ENCODE measurements around the gene RTF2. TPM values are rescaled to one million over a fixed set of nuclear protein-coding genes. Genes with fewer than 3 reads are reported as not detected.
"Not testable (repeated sequence)": the region's sequence is repeated elsewhere in the genome, so short reads cannot be mapped to it uniquely, and the experiment has no call there.

RTF2 gene
- total RNA-seq, 1 experiment from 2014 or later: 77.0 TPM

- no peak for DNase-seq (ENCODE audit: low spot score)
Observed at GRCh38 chr20:56488566-56488965, 20.1 kb downstream of the RTF2 start.

- DNase-seq (ENCODE audit: low spot score): no peak
Observed at GRCh38 chr20:56501116-56501515, 32.7 kb downstream of the RTF2 start.

- DNase-seq (ENCODE audit: low spot score): no peak
Observed at GRCh38 chr20:56503916-56504315, 35.5 kb downstream of the RTF2 start.

GRCh38 chr20:56504373-56505005 lies 36.1 kb downstream of the RTF2 start:
- peak; percentile 12 for DNase-seq (ENCODE audit: low spot score)

- no peak for DNase-seq (ENCODE audit: low spot score)
Observed at GRCh38 chr20:56506103-56506502, 37.7 kb downstream of the RTF2 start.

GRCh38 chr20:56511926-56512325 lies 43.5 kb downstream of the RTF2 start:
- DNase-seq (ENCODE audit: low spot score): no peak

- no peak for DNase-seq (ENCODE audit: low spot score)
Observed at GRCh38 chr20:56513161-56514150, 45.0 kb downstream of the RTF2 start.

GRCh38 chr20:56516631-56517030 lies 48.2 kb downstream of the RTF2 start:
- DNase-seq (ENCODE audit: low spot score): no peak

- DNase-seq (ENCODE audit: low spot score): no peak
Observed at GRCh38 chr20:56517211-56517610, 48.8 kb downstream of the RTF2 start.

- no peak for DNase-seq (ENCODE audit: low spot score)
Observed at GRCh38 chr20:56517641-56518040, 49.2 kb downstream of the RTF2 start.

GRCh38 chr20:56518126-56518525 lies 49.7 kb downstream of the RTF2 start:
- no peak for DNase-seq (ENCODE audit: low spot score)

GRCh38 chr20:56518721-56519398 lies 50.4 kb downstream of the RTF2 start:
- DNase-seq (ENCODE audit: low spot score): no peak

GRCh38 chr20:56519551-56519950 lies 51.1 kb downstream of the RTF2 start:
- no peak for DNase-seq (ENCODE audit: low spot score)

GRCh38 chr20:56520180-56520579 lies 51.8 kb downstream of the RTF2 start:
- no peak for DNase-seq (ENCODE audit: low spot score)

GRCh38 chr20:56520746-56521354 lies 52.4 kb downstream of the RTF2 start:
- DNase-seq (ENCODE audit: low spot score): not testable (repeated sequence)

- DNase-seq (ENCODE audit: low spot score): no peak
Observed at GRCh38 chr20:56522311-56522710, 53.9 kb downstream of the RTF2 start.

- DNase-seq (ENCODE audit: low spot score): not testable (repeated sequence)
Observed at GRCh38 chr20:56524444-56524843, 56.0 kb downstream of the RTF2 start, which contains the start of gene FAM209A. Gene FAM209A, plus strand, starts transcription at chr20:56524744. Its CDS starts 65 bp downstream, at chr20:56524809.

GRCh38 chr20:56527521-56527920 lies 59.1 kb downstream of the RTF2 start:
- no peak for DNase-seq (ENCODE audit: low spot score)

- DNase-seq (ENCODE audit: low spot score): not testable (repeated sequence)
Observed at GRCh38 chr20:56532946-56533345, 64.5 kb downstream of the RTF2 start, which contains the start of gene FAM209B. Gene FAM209B, plus strand, starts transcription at chr20:56533246. Its CDS starts 96 bp downstream, at chr20:56533342.

- DNase-seq (ENCODE audit: low spot score): no peak
Observed at GRCh38 chr20:56537997-56538396, 69.6 kb downstream of the RTF2 start.

GRCh38 chr20:56540415-56540814 lies 72.0 kb downstream of the RTF2 start:
- DNase-seq (ENCODE audit: low spot score): no peak
